Endothelial cell of umbilical vein (primary cell): ENCODE measurements around the gene CYP26C1. TPM values are rescaled to one million over a fixed set of nuclear protein-coding genes. Genes with fewer than 3 reads are reported as not detected.

Experiments
- BruUV-seq: library from RNA; stranded (reverse); fragments of 400-500 nt; replicated peaks from 2 replicates; lab custom pipeline; 2021; lab: Mats Ljungman, UMichigan
- CTCF ChIA-PET: fragments of 300-600, 350-600 bp; sonication (Branson Sonifier 250); formaldehyde crosslinking; loops from one replicate; lab custom pipeline; 2021; ENCODE audit warnings: antibody characterized with exemption, inconsistent platforms; lab: Charles Lee
- POLR2A ChIA-PET: fragments of 300-600, 350-600 bp; sonication (Branson Sonifier 250); formaldehyde crosslinking; loops from one replicate; lab custom pipeline; 2021; ENCODE audit warnings: antibody characterized with exemption, inconsistent platforms; lab: Charles Lee
- DNase-seq: peaks from one replicate; pipeline ENCODE4 v3.0.0-alpha.2; 2011; ENCODE audit warnings: low read depth, low spot score
- FAIRE-seq: peaks from 2 replicates; lab custom pipeline; 2011; peaks lifted over from hg19 to GRCh38; lab: Jason Lieb, UNC
- H2AFZ ChIP-seq: 2 replicates; pipeline ENCODE4 v1.6.0; 2012; ENCODE audit warnings: low read depth, low read length, control low read depth, inconsistent platforms
- H3K27ac ChIP-seq: 2 replicates; pipeline ENCODE4 v1.5.1; 2011; ENCODE audit warnings: low read depth, mild to moderate bottlenecking, control low read depth, low read length, moderate library complexity; ENCODE audit not compliant: insufficient read depth
- H3K27me3 ChIP-seq, 2 experiments: 2 replicates each; pipeline versions ENCODE4 v1.6.0 to v1.6.1; 2011; ENCODE audit warnings: low read length in 2 of 2, mixed read lengths in 1 of 2; ENCODE audit not compliant: control insufficient read depth in 2 of 2, insufficient read depth in 2 of 2
- H3K36me3 ChIP-seq, 2 experiments: 2 replicates in 1 of 2; 3 replicates in 1 of 2; pipeline ENCODE4 v1.5.1; 2011; ENCODE audit warnings: low read length in 2 of 2, mild to moderate bottlenecking in 1 of 2, moderate library complexity in 1 of 2; ENCODE audit not compliant: control insufficient read depth in 2 of 2, insufficient read depth in 2 of 2; ENCODE audit errors: extremely low read depth in 1 of 2
- H3K4me1 ChIP-seq: 3 replicates; pipeline ENCODE4 v1.5.1; 2011; ENCODE audit warnings: mild to moderate bottlenecking, low read length; ENCODE audit not compliant: control insufficient read depth, insufficient read depth; ENCODE audit errors: extremely low read depth
- H3K4me2 ChIP-seq: 2 replicates; pipeline ENCODE4 v1.6.1; 2011; ENCODE audit warnings: low read length, control low read depth, mixed read lengths; ENCODE audit not compliant: insufficient read depth
- H3K4me3 ChIP-seq, 3 experiments: fragments of 200-600 bp in 1 of 3; sonication (generic), shearing (Covaris generic) in 1 of 3; replicated peaks in 1 of 3; 2 replicates each; pipeline ENCODE4 v1.5.1; 2011 to 2016; ENCODE audit warnings: control low read depth in 3 of 3, low read length in 3 of 3, mild to moderate bottlenecking in 2 of 3, inconsistent platforms in 1 of 3, low read depth in 1 of 3, moderate library complexity in 1 of 3; ENCODE audit not compliant: insufficient read depth in 1 of 3
- H3K79me2 ChIP-seq: 2 replicates; pipeline ENCODE4 v1.6.0; 2012; ENCODE audit warnings: low read length, inconsistent platforms; ENCODE audit not compliant: control insufficient read depth, insufficient read depth
- H3K9ac ChIP-seq: replicated peaks from 2 replicates; pipeline ENCODE3; 2011; ENCODE audit warnings: low read length, control low read depth; ENCODE audit not compliant: insufficient read depth; ENCODE audit errors: extremely low read depth
- H3K9me1 ChIP-seq: replicated peaks from 3 replicates; pipeline ENCODE4 v1.6.0; 2011; ENCODE audit warnings: mild to moderate bottlenecking, low read length; ENCODE audit not compliant: control insufficient read depth, insufficient read depth; ENCODE audit errors: extremely low read depth
- H3K9me3 ChIP-seq: replicated peaks from 2 replicates; pipeline ENCODE4 v1.5.1; 2012; ENCODE audit warnings: low read length, inconsistent platforms; ENCODE audit not compliant: control insufficient read depth, insufficient read depth
- H4K20me1 ChIP-seq: replicated peaks from 2 replicates; pipeline ENCODE3; 2011; ENCODE audit warnings: mild to moderate bottlenecking, low read length; ENCODE audit not compliant: control insufficient read depth, insufficient read depth; ENCODE audit errors: extremely low read depth
- EZH2 ChIP-seq: IDR thresholded peaks from 2 replicates; pipeline ENCODE4 v1.6.1; 2012; ENCODE audit warnings: borderline replicate concordance, low read depth, mild to moderate bottlenecking, moderate library complexity, low read length, inconsistent platforms; ENCODE audit not compliant: severe bottlenecking
- FOS ChIP-seq: IDR thresholded peaks from 2 replicates; pipeline ENCODE4 v1.6.1; 2011; ENCODE audit warnings: mild to moderate bottlenecking, low read length, moderate library complexity, borderline replicate concordance; ENCODE audit not compliant: insufficient read depth
- GATA2 ChIP-seq: IDR thresholded peaks from 2 replicates; pipeline ENCODE4 v1.7.0; 2011; ENCODE audit warnings: low read depth, mild to moderate bottlenecking, moderate library complexity, mixed read lengths, low read length; ENCODE audit not compliant: insufficient read length, insufficient read depth
- JUN ChIP-seq: IDR thresholded peaks from 2 replicates; pipeline ENCODE4 v1.6.1; 2011; ENCODE audit warnings: borderline replicate concordance, low read depth; ENCODE audit not compliant: insufficient read length, insufficient read depth
- MYC ChIP-seq: IDR thresholded peaks from one replicate; pipeline ENCODE4 v1.6.1; 2011; ENCODE audit warnings: mild to moderate bottlenecking, low read depth, low read length
- POLR2A ChIP-seq: IDR thresholded peaks from 2 replicates; pipeline ENCODE4 v1.6.1; 2012; ENCODE audit warnings: low read depth, mild to moderate bottlenecking, control low read depth, low read length
- POLR2AphosphoS5 ChIP-seq: IDR thresholded peaks from 2 replicates; pipeline ENCODE4 v1.6.1; 2012; ENCODE audit warnings: low read depth, mild to moderate bottlenecking, control low read depth, low read length, moderate library complexity; ENCODE audit not compliant: insufficient read depth
- dilution Hi-C: fragments of 300-500 bp; cut with MboI; formaldehyde crosslinking; loops from one replicate; pipeline ENCODE4 v1.15.0; 2019; ENCODE audit warnings: low sequenced_read_pairs; ENCODE audit not compliant: extremely low pct_ligation_motif_present
- intact Hi-C: fragments of 100-400 bp; cut with micrococcal nuclease; formaldehyde crosslinking; loops from one replicate; pipeline ENCODE4 v1.10.0; 2022
- polyA plus RNA-seq, 4 experiments: library from polyadenylated mRNA; depleted of rRNA in 3 of 4; stranded (reverse) in 3 of 4; unstranded in 1 of 4; fragments of >200 nt; gene quantifications; 2 replicates each; pipeline versions ENCODE4 v1.2.1 to v1.2.3, GENCODE V29; 2011 to 2012; ENCODE audit warnings: missing spikeins in 1 of 4
- total RNA-seq: library from RNA; stranded (reverse); gene quantifications from 2 replicates; pipeline ENCODE4 v1.2.3, GENCODE V29; 2021
- TF ChIP-seq, protein P1 (sequence below), 2 donors: IDR thresholded peaks; 1 replicate in 1 of 2; 2 replicates in 1 of 2; pipeline ENCODE4 v1.5.1; 2011; ENCODE audit warnings: low read length in 2 of 2, mild to moderate bottlenecking in 2 of 2, moderate library complexity in 2 of 2, control low read depth in 1 of 2, inconsistent platforms in 1 of 2, low read depth in 1 of 2; ENCODE audit not compliant: insufficient read depth in 1 of 2; ENCODE audit errors: extremely low read depth in 1 of 2
- TF ChIP-seq, protein P2 (sequence below): IDR thresholded peaks from 2 replicates; pipeline ENCODE4 v1.6.1; 2011; ENCODE audit not compliant: insufficient read depth, insufficient read length

The CYP26C1 gene
- total and polyA plus RNA-seq, 2 donors (not counting 3 experiments of a cell fraction or from before 2014, with no cell fraction given), result 0.12 to 3.0 TPM

DNA sequence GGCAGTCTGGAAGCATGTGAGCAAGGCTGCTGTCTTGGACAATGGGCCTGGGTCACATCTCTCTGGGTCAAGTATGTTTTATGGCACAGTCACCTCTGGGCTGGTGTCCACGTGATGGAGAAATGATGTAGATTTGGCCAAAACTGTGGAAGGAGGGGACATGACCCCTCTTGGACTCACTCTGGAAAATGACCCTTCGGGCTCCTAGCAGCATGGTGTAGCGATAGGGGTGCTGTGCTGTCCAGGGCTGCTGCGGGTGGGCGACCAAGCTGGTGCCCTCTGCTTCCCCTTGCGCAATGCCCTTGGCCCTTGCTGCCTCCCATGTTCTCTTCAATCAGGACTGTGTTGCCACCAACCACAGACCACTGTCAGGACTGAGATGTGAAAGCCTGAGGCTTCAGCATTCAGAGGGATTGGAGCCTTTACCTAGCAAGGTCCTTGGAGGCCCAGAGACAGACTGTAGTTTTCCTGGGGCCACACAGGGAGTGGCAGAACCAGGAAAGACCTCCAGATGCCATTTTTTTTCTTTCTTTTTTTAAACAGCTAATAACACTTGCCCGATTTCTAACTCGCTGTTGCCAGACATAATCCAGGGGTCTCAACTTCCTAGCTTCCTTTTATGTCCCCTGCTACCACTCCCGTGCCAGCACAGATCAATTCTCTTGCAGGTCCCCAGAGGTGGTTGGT is 19.2 kb downstream of the CYP26C1 start:
- Histone ChIP-seq H2AFZ (no peak overlapping the region), H3K9me1 (no peaks in the 10 kb centered on the region), H3K9ac (no peak overlapping the region), H3K27me3 (peaks cover 12 to 18% of the 10 kb centered on the region in 2 experiments), H3K4me2 (no peak overlapping the region), H3K4me3 (no peak overlapping the region), H3K9me3 (no peaks in the 10 kb centered on the region), H3K79me2 (no peaks in the 10 kb centered on the region), H3K4me1 (no peaks in the 10 kb centered on the region), H4K20me1 (no peaks in the 10 kb centered on the region), H3K27ac (no peak overlapping the region), H3K36me3 (no peaks in the 10 kb centered on the region)
- POLR2A ChIA-PET, result no interaction called here
- FAIRE-seq (no peak), DNase-seq (no peak)
- dilution Hi-C loops (no loop called here), intact Hi-C loops (loop anchor here (1.0 kb wide), 2 partner anchors 209 to 431 kb away; no protein-coding TSS in a partner anchor)
- CTCF ChIA-PET, result interaction anchor here (0.6 to 6.9 kb wide), 14 partner anchors 10 to 432 kb away, joined by 3 to 67 read pairs (median 3); no protein-coding TSS in a partner anchor
- BruUV-seq, result no TSS peak
- TF ChIP-seq, protein P1, sequence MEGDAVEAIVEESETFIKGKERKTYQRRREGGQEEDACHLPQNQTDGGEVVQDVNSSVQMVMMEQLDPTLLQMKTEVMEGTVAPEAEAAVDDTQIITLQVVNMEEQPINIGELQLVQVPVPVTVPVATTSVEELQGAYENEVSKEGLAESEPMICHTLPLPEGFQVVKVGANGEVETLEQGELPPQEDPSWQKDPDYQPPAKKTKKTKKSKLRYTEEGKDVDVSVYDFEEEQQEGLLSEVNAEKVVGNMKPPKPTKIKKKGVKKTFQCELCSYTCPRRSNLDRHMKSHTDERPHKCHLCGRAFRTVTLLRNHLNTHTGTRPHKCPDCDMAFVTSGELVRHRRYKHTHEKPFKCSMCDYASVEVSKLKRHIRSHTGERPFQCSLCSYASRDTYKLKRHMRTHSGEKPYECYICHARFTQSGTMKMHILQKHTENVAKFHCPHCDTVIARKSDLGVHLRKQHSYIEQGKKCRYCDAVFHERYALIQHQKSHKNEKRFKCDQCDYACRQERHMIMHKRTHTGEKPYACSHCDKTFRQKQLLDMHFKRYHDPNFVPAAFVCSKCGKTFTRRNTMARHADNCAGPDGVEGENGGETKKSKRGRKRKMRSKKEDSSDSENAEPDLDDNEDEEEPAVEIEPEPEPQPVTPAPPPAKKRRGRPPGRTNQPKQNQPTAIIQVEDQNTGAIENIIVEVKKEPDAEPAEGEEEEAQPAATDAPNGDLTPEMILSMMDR (IDR thresholded peaks at IDR 0.05; ENCODE audit: extremely low read depth in 1 of 2, insufficient read depth in 1 of 2, low read depth in 1 of 2, low read length in 2 of 2), result no peak
- TF ChIP-seq POLR2AphosphoS5 (no peak), POLR2A (no peak), GATA2 (no peak), FOS (no peak), JUN (no peak), EZH2 (no peak), MYC (no peak)
- TF ChIP-seq, protein P2, sequence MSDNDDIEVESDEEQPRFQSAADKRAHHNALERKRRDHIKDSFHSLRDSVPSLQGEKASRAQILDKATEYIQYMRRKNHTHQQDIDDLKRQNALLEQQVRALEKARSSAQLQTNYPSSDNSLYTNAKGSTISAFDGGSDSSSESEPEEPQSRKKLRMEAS, result no peak
